ENCODE measurements around the gene VMP1.

DNA sequence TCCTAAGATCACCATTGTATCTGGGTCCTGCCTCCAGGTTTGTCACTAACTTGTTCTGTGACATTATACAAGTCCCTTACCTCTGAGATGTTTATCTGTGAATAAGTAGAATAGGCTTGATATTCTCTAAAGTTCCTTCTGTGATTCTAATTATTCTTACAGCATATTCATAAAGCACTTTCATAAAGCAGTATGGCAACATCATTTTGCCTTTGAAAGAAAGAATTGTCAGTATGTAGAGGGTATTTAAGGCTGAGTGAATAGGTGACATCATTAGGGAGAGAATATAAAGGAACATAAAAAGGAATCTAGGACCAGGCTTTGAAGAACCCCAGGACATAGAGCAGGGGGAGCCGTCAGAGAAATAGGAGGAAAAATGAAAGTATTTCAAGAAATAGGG lies 15.6 kb downstream of the VMP1 start:
- TF ChIP-seq, protein P1, sequence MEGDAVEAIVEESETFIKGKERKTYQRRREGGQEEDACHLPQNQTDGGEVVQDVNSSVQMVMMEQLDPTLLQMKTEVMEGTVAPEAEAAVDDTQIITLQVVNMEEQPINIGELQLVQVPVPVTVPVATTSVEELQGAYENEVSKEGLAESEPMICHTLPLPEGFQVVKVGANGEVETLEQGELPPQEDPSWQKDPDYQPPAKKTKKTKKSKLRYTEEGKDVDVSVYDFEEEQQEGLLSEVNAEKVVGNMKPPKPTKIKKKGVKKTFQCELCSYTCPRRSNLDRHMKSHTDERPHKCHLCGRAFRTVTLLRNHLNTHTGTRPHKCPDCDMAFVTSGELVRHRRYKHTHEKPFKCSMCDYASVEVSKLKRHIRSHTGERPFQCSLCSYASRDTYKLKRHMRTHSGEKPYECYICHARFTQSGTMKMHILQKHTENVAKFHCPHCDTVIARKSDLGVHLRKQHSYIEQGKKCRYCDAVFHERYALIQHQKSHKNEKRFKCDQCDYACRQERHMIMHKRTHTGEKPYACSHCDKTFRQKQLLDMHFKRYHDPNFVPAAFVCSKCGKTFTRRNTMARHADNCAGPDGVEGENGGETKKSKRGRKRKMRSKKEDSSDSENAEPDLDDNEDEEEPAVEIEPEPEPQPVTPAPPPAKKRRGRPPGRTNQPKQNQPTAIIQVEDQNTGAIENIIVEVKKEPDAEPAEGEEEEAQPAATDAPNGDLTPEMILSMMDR (IDR thresholded peaks at IDR 0.05): no peak
- TF ChIP-seq POLR2A (IDR thresholded peaks at IDR 0.05): no peak
